GM10266 (cell line): ENCODE measurements around the gene INSL6.

Experiments
- DNase-seq: peaks from one replicate; pipeline ENCODE4 v3.0.0; 2012; ENCODE audit errors: extremely low spot score
- CTCF ChIP-seq: IDR thresholded peaks from 2 replicates; pipeline ENCODE4 v1.5.1; 2012; ENCODE audit warnings: mild to moderate bottlenecking, low read depth; ENCODE audit not compliant: control insufficient read depth, insufficient read depth; ENCODE audit errors: missing control alignments

INSL6 gene

GRCh38 chr9:5185220-5185840 lies at the start of gene INSL6:
TSS of gene INSL6 (minus strand) at chr9:5185639. CDS start at chr9:5185602, 37 bp downstream.
- TF ChIP-seq CTCF, result no peak
- no peak for DNase-seq

- DNase-seq, result no peak
- no peak for TF ChIP-seq CTCF
These were observed 45.8 kb upstream of the INSL6 start, which contains the start of gene INSL4 for GRCh38 chr9:5231212-5231611. TSS of gene INSL4 (plus strand) at chr9:5231419. CDS start at chr9:5231524, 105 bp downstream.

- TF ChIP-seq CTCF, result no peak
- DNase-seq, result no peak
These were observed 45.1 kb upstream of the INSL6 start for GRCh38 chr9:5230554-5230953.

- no peak for TF ChIP-seq CTCF
- DNase-seq, result no peak
These were observed 19.6 kb upstream of the INSL6 start for GRCh38 chr9:5205071-5205470.

- no peak for TF ChIP-seq CTCF
- no peak for DNase-seq
These were observed 10.0 kb upstream of the INSL6 start for GRCh38 chr9:5195463-5195862.

GRCh38 chr9:5193345-5193744 lies 7.9 kb upstream of the INSL6 start:
- DNase-seq, result no peak
- no peak for TF ChIP-seq CTCF

GRCh38 chr9:5191985-5192384 lies 6.5 kb upstream of the INSL6 start:
- TF ChIP-seq CTCF, result no peak
- no peak for DNase-seq
